ENCODE results near the gene HOXB5.

DNA sequence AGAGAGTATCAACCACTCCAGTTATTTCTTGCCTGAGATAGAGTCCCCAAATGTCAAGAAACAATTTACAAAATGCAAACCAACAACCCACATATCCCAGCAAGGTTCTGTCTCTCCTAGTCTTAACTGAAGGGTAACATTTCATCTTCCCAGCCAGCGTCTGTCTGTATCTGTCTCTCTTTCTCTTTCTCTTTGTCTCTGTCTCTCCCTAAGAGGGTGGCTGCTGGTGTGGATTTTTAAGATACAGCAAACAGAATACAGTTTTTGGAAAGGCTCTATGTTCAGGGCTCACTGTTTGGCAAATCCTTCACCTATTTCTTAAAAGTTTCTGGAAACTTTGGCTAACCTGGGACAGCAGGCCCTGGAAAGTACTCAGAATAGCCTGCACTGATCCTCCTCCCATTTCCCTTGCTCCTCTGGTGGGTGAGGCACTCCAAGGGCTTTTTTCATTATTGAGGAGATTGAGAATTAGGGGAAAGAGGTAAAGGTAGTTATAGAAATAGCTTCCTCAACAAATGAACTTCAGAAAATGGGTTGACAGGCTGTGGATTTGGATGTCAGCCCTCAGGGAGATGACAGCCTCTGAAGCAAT is 21.7 kb downstream of the HOXB5 start:
- no peak for TF ChIP-seq SIN3A (IDR thresholded peaks at IDR 0.05; ENCODE audit: borderline replicate concordance, insufficient read depth, low read length)
- TF ChIP-seq POLR2AphosphoS5 (IDR thresholded peaks at IDR 0.05; ENCODE audit: low read depth, low read length), result no peak
- no peak for TF ChIP-seq TAF1 (IDR thresholded peaks at IDR 0.05; ENCODE audit: borderline replicate concordance, insufficient read depth, low read length)

Data from PFSK-1 (cell line).